K562 (cell line): Measurements from ENCODE around the gene LEPR. TPM values are rescaled to one million over a fixed set of nuclear protein-coding genes. Genes with fewer than 3 reads are reported as not detected.
A peak's percentile ranks its signal among the peaks of the same experiment; 100 is the strongest.

Experiments
- ATF7 ChIP-seq: fragments of 450-650 bp; IDR thresholded peaks from 2 replicates; pipeline ENCODE4 v1.7.1; 2014; ENCODE audit warnings: mild to moderate bottlenecking, moderate library complexity
- CREB1 ChIP-seq, 2 experiments: sonication (generic) in 1 of 2; formaldehyde crosslinking in 1 of 2; IDR thresholded peaks; 2 replicates each; pipeline versions ENCODE4 v1.6.1 to v1.8.0; 2012 to 2022; ENCODE audit warnings: inconsistent platforms in 1 of 2, mild to moderate bottlenecking in 1 of 2, missing genetic modification reagents in 1 of 2, moderate library complexity in 1 of 2
- FOXP1 ChIP-seq: sonication (generic); formaldehyde crosslinking; IDR thresholded peaks from 2 replicates; pipeline ENCODE4 v1.8.0; 2022; ENCODE audit warnings: mild to moderate bottlenecking, missing genetic modification reagents
- FUS ChIP-seq: fragments of 200-400 bp; formaldehyde crosslinking; optimal IDR thresholded peaks from 2 replicates; pipeline ENCODE3; 2017; ENCODE audit warnings: low read depth, low read length
- MTF1 ChIP-seq: fragments of 250-450 bp; sonication (Bioruptor Pico); IDR thresholded peaks from 2 replicates; pipeline ENCODE4 v1.9.0; 2021; ENCODE audit warnings: moderate library complexity, mild to moderate bottlenecking, inconsistent platforms, borderline replicate concordance
- NUFIP1 ChIP-seq: fragments of 450-650 bp; IDR thresholded peaks from 2 replicates; pipeline ENCODE4 v1.6.1; 2018; ENCODE audit not compliant: partially characterized antibody
- PCBP2 ChIP-seq: fragments of 200-400 bp; formaldehyde crosslinking; IDR thresholded peaks from 2 replicates; pipeline ENCODE4 v1.6.1; 2018; ENCODE audit warnings: low read length, low read depth, mild to moderate bottlenecking, moderate library complexity; ENCODE audit not compliant: poor library complexity, severe bottlenecking
- SIX5 ChIP-seq, 2 experiments: IDR thresholded peaks; 2 replicates each; pipeline ENCODE4 v1.6.1; 2011; ENCODE audit warnings: low read length in 2 of 2, borderline replicate concordance in 1 of 2, low read depth in 1 of 2, mild to moderate bottlenecking in 1 of 2, moderate library complexity in 1 of 2; ENCODE audit not compliant: insufficient read depth in 1 of 2
- SMAD2 ChIP-seq: fragments of 150-350 bp; IDR thresholded peaks from 2 replicates; pipeline ENCODE4 v1.6.1; 2014; ENCODE audit warnings: low read depth, mild to moderate bottlenecking, low read length
- TCF7 ChIP-seq: sonication (generic); IDR thresholded peaks from 2 replicates; pipeline ENCODE4 v1.6.1; 2016; ENCODE audit warnings: antibody characterized with exemption, borderline replicate concordance
- TCF7L2 ChIP-seq: fragments of 150-350 bp; IDR thresholded peaks from 2 replicates; pipeline ENCODE4 v1.6.1; 2016; ENCODE audit warnings: low read depth, mild to moderate bottlenecking, low read length, moderate library complexity
- ZC3H11A ChIP-seq: IDR thresholded peaks from 2 replicates; pipeline ENCODE4 v1.6.1; 2012; ENCODE audit warnings: low read depth, low read length, improper control_type of control experiment
- polyA plus RNA-seq, 8 experiments: library from polyadenylated mRNA; depleted of rRNA in 4 of 8; stranded (reverse) in 5 of 8; unstranded in 3 of 8; fragments of >200 nt; fragmentation: Nextera tagmentation in 2 of 8; fragmentation: Illumina TruSeq in 1 of 8; extraction: Ambion mirVana in 2 of 8; extraction: Trizol in 1 of 8; gene quantifications; 2 replicates each; pipeline versions ENCODE4 v1.2.1 to v1.2.3, GENCODE V29; 2011 to 2014; ENCODE audit warnings: inconsistent platforms in 1 of 8, missing spikeins in 1 of 8
- total RNA-seq, 7 experiments: library from RNA; depleted of rRNA in 6 of 7; stranded (reverse); fragments of >200 nt in 6 of 7; fragmentation: Illumina TruSeq in 2 of 7; extraction: Trizol in 2 of 7; gene quantifications; 2 replicates each; pipeline versions ENCODE4 v1.2.1 to v1.2.3, GENCODE V29; 2011 to 2021; ENCODE audit warnings: low replicate concordance in 1 of 7
- TF ChIP-seq, protein P1 (sequence below): fragments of 250-450 bp; sonication (Bioruptor Pico); IDR thresholded peaks from 2 replicates; pipeline ENCODE4 v1.5.0; 2021; ENCODE audit warnings: mild to moderate bottlenecking, moderate library complexity
- TF ChIP-seq, protein P2 (sequence below): fragments of 450-650 bp; IDR thresholded peaks from 2 replicates; pipeline ENCODE4 v1.6.1; 2016; ENCODE audit warnings: antibody characterized with exemption
- TF ChIP-seq, protein P3 (sequence below): fragments of 450-650 bp; IDR thresholded peaks from 2 replicates; pipeline ENCODE4 v1.6.1; 2016
- TF ChIP-seq, protein P4 (sequence below): sonication (generic); formaldehyde crosslinking; IDR thresholded peaks from 2 replicates; pipeline ENCODE4 v1.8.0; 2022; ENCODE audit warnings: mild to moderate bottlenecking, missing genetic modification reagents
- TF ChIP-seq, protein P5 (sequence below): fragments of 250-450 bp; sonication (Bioruptor Pico); IDR thresholded peaks from 2 replicates; pipeline ENCODE4 v1.4.0; 2020; ENCODE audit warnings: mild to moderate bottlenecking, moderate library complexity
- TF ChIP-seq, protein P6 (sequence below), 2 experiments: fragments of 450-650 bp in 1 of 2; sonication (generic) in 1 of 2; formaldehyde crosslinking in 1 of 2; IDR thresholded peaks in 1 of 2; conservative IDR thresholded peaks in 1 of 2; 2 replicates each; pipeline versions ENCODE4 v1.6.1 to v1.8.1; 2016 to 2023; ENCODE audit warnings: mild to moderate bottlenecking in 2 of 2, moderate library complexity in 2 of 2, inconsistent platforms in 1 of 2, missing genetic modification reagents in 1 of 2

Gene LEPR
- total and polyA plus RNA-seq, 9 of the 15 experiments (the other 6 are each of a cell fraction or from before 2014, with no cell fraction given): 12.2 to 111 (median 43.1) TPM

DNA sequence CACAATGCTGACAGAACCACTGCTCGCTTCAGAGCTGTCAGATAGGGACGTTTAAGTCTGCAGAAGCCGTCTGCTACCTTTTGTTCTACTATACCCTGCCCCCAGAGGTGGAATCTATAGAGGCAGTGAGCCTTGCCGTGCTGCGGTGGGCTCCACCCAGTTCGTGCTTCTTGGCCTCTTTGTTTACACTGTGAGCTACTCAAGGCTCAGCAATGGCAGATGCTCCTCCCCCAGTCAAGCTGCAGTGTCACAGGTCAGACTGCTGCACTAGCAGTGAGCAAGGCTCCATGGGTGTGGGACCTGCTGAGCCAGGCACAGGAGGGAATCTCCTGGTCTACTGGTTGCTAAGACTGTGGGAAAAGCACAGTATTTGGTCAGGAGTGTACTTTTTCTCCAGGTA is 47.1 kb downstream of the LEPR start (continued):
- TF ChIP-seq, protein P1, sequence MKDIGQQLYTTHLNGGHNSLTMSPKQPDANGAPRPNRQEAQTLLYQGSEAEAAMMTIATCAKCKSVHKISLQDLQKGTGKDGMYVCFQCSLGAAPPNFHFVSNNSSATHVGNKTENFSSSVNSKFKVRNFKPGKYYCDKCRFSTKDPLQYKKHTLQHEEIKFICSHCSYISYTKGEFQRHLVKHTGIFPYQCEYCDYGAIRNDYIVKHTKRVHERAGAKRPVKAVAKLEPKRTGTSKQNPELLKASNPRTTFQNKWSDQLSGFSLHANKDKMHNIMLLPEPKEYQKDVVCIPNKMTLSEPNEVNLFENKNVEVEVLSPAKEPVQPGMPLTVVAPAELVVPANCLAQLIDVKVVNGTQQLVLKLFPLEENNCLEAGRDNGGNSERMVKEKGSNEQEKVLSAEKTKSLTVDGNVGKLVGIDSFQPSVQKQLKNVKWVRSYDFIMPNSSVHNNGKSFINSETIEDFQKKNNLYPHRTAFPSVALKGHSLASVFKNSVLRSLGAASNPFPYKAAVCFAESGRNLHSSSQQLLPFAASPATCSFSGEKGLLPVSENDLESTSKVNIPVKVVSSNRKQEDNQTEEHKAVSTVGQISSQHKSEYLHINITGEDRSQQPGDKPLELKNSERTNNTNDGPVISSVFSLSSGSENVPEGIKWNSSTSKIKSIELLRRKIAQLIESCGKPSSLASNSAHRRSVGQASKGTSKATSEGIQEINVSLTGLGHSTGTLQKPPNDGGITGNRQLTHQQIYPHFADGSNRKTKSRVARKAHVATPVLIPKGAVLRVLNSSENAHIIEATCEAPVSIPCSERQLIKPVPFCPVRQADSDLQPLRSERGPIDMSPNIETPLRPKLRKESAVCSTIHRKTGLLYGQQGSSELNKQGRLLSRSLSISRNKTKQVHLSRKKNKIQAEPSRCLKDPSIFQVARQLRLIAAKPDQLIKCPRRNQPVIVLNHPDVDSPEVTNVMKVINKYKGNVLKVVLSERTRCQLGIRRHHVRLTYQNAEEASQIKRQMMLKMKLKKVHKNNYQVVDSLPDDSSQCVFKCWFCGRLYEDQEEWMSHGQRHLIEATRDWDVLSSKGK (CRISPR knock-in tag): no peak
- TF ChIP-seq SIX5 (IDR thresholded peaks at IDR 0.05; ENCODE audit: borderline replicate concordance in 1 of 2, insufficient read depth in 1 of 2, low read depth in 1 of 2, low read length in 2 of 2) (no peak), ATF7 (0 out of 2 replicates have a peak, but pooled peaks have one; percentile 29), PCBP2 (no peak), NUFIP1 (no peak), MTF1 (no peak), TCF7L2 (no peak), CREB1 (IDR thresholded peaks at IDR 0.05) (no peak), CREB1 (CRISPR knock-in tag; IDR thresholded peaks at IDR 0.05) (no peak), FOXP1 (peak; percentile 84; the same call in 1 of the 2 replicates), SMAD2 (no peak), TCF7 (no peak), FUS (no peak), ZC3H11A (no peak)
- TF ChIP-seq, protein P2, sequence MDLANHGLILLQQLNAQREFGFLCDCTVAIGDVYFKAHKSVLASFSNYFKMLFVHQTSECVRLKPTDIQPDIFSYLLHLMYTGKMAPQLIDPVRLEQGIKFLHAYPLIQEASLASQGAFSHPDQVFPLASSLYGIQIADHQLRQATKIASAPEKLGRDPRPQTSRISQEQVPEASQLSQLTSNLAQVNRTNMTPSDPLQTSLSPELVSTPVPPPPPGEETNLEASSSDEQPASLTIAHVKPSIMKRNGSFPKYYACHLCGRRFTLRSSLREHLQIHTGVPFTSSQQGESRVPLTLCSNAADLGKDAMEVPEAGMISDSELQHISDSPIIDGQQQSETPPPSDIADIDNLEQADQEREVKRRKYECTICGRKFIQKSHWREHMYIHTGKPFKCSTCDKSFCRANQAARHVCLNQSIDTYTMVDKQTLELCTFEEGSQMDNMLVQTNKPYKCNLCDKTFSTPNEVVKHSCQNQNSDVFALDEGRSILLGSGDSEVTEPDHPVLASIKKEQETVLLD: no peak
- TF ChIP-seq, protein P3, sequence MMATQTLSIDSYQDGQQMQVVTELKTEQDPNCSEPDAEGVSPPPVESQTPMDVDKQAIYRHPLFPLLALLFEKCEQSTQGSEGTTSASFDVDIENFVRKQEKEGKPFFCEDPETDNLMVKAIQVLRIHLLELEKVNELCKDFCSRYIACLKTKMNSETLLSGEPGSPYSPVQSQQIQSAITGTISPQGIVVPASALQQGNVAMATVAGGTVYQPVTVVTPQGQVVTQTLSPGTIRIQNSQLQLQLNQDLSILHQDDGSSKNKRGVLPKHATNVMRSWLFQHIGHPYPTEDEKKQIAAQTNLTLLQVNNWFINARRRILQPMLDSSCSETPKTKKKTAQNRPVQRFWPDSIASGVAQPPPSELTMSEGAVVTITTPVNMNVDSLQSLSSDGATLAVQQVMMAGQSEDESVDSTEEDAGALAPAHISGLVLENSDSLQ: peak; percentile 21; the same call in 1 of the 2 replicates
- TF ChIP-seq, protein P4, sequence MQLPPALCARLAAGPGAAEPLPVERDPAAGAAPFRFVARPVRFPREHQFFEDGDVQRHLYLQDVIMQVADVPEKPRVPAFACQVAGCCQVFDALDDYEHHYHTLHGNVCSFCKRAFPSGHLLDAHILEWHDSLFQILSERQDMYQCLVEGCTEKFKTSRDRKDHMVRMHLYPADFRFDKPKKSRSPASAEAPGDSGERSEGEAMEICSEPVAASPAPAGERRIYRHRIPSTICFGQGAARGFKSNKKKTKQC (CRISPR knock-in tag): no peak
- TF ChIP-seq, protein P5, sequence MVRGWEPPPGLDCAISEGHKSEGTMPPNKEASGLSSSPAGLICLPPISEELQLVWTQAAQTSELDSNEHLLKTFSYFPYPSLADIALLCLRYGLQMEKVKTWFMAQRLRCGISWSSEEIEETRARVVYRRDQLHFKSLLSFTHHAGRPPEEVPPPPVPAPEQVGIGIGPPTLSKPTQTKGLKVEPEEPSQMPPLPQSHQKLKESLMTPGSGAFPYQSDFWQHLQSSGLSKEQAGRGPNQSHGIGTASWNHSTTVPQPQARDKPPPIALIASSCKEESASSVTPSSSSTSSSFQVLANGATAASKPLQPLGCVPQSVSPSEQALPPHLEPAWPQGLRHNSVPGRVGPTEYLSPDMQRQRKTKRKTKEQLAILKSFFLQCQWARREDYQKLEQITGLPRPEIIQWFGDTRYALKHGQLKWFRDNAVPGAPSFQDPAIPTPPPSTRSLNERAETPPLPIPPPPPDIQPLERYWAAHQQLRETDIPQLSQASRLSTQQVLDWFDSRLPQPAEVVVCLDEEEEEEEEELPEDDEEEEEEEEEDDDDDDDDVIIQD (CRISPR knock-in tag): no peak
- TF ChIP-seq, protein P6, sequence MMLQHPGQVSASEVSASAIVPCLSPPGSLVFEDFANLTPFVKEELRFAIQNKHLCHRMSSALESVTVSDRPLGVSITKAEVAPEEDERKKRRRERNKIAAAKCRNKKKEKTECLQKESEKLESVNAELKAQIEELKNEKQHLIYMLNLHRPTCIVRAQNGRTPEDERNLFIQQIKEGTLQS (IDR thresholded peaks at IDR 0.05): no peak
- TF ChIP-seq, protein P6 (CRISPR knock-in tag; conservative IDR thresholded peaks at IDR 0.05): no peak
